PC-9 (cell line): ENCODE results near the gene TAS1R3. TPM values are rescaled to one million over a fixed set of nuclear protein-coding genes. Genes with fewer than 3 reads are reported as not detected.

Source experiments
- BruUV-seq: library from RNA; stranded (reverse); fragments of 400-500 nt; replicated peaks from 2 replicates; lab custom pipeline; 2021; lab: Mats Ljungman, UMichigan
- CTCF ChIA-PET: fragments of 300-600 bp; sonication (Branson Sonifier 250); formaldehyde crosslinking; loops from one replicate; lab custom pipeline; 2022; ENCODE audit warnings: antibody characterized with exemption; lab: Charles Lee
- POLR2A ChIA-PET: fragments of 300-600 bp; sonication (Branson Sonifier 250); formaldehyde crosslinking; loops from one replicate; lab custom pipeline; 2022; ENCODE audit warnings: antibody characterized with exemption; ENCODE audit not compliant: unreplicated experiment; lab: Charles Lee
- DNase-seq, 2 experiments: peaks; one replicate each; pipeline versions ENCODE4 v3.0.0 to v3.0.0-alpha.2; 2015 to 2022; ENCODE audit warnings: mixed read lengths in 1 of 2
- H2AFZ ChIP-seq: fragments of 200-600 bp; sonication (generic); 2 replicates; pipeline ENCODE4 v1.8.1; 2017; ENCODE audit warnings: antibody characterized with exemption
- H3F3A ChIP-seq: fragments of 200-600 bp; sonication (generic); 2 replicates; pipeline ENCODE4 v1.8.1; 2017; ENCODE audit warnings: antibody characterized with exemption, mild to moderate bottlenecking, low read depth; ENCODE audit not compliant: insufficient read depth
- H3K27ac ChIP-seq: fragments of 200-600 bp; sonication (generic); 2 replicates; pipeline ENCODE4 v1.6.1; 2016; ENCODE audit warnings: mixed run types
- H3K27me3 ChIP-seq: fragments of 200-600 bp; sonication (generic); 2 replicates; pipeline ENCODE4 v1.6.1; 2016; ENCODE audit warnings: low read depth, mixed run types; ENCODE audit not compliant: insufficient read depth
- H3K36me3 ChIP-seq: fragments of 200-600 bp; sonication (generic); 2 replicates; pipeline ENCODE4 v1.6.1; 2016; ENCODE audit warnings: low read depth, mixed run types
- H3K4me1 ChIP-seq: fragments of 200-600 bp; sonication (generic); replicated peaks from 2 replicates; pipeline ENCODE4 v1.6.1; 2016; ENCODE audit warnings: mixed run types; ENCODE audit not compliant: insufficient read depth
- H3K4me2 ChIP-seq: fragments of 200-600 bp; sonication (generic); 2 replicates; pipeline ENCODE4 v1.6.1; 2017; ENCODE audit warnings: mixed run types
- H3K4me3 ChIP-seq: fragments of 200-600 bp; sonication (generic); 2 replicates; pipeline ENCODE4 v1.6.1; 2016; ENCODE audit warnings: mixed run types
- H3K79me2 ChIP-seq: fragments of 200-600 bp; sonication (generic); 2 replicates; pipeline ENCODE4 v1.6.1; 2017; ENCODE audit warnings: low read depth, mixed run types
- H3K9me2 ChIP-seq: fragments of 200-600 bp; sonication (generic); 2 replicates; pipeline ENCODE4 v1.8.1; 2017; ENCODE audit warnings: mild to moderate bottlenecking; ENCODE audit not compliant: insufficient read depth
- H3K9me3 ChIP-seq: fragments of 200-600 bp; sonication (generic); 2 replicates; pipeline ENCODE4 v1.8.1; 2016; ENCODE audit warnings: low read depth; ENCODE audit not compliant: insufficient read depth
- H4K20me1 ChIP-seq: fragments of 200-600 bp; sonication (generic); 2 replicates; pipeline ENCODE4 v1.8.1; 2017; ENCODE audit not compliant: insufficient read depth
- CTCF ChIP-seq: fragments of 200-600 bp; sonication (generic); conservative IDR thresholded peaks from 2 replicates; pipeline ENCODE4 v1.6.1; 2017; ENCODE audit warnings: mixed run types, antibody characterized with exemption, mild to moderate bottlenecking, moderate library complexity
- EZH2 ChIP-seq: fragments of 200-600 bp; sonication (generic); IDR thresholded peaks from 2 replicates; pipeline ENCODE4 v1.8.0; 2017; ENCODE audit warnings: antibody characterized with exemption, low read depth
- intact Hi-C: fragments of 100-400 bp; cut with micrococcal nuclease; formaldehyde crosslinking; loops from one replicate; pipeline ENCODE4 v1.10.0; 2022; ENCODE audit not compliant: unreplicated experiment
- total RNA-seq: library from RNA; stranded (reverse); gene quantifications from 2 replicates; pipeline ENCODE4 v1.2.3, GENCODE V29; 2021

Gene TAS1R3
- total RNA-seq, 1 experiment from 2014 or later = 0.57 TPM

- Histone ChIP-seq H3K9me2 (no peaks in the 10 kb centered on the region), H3K4me2 (peak overlapping the region; percentile 93), H4K20me1 (no peaks in the 10 kb centered on the region), H3K4me3 (peak overlapping the region; percentile 85), H3F3A (peaks cover 62% of the 10 kb centered on the region), H2AFZ (peak overlapping the region; percentile 16; the same call in 1 of the 2 replicates), H3K4me1 (peaks cover 49% of the 10 kb centered on the region), H3K79me2 (peaks cover 57% of the 10 kb centered on the region), H3K27ac (peak overlapping the region; percentile 56), H3K36me3 (no peaks in the 10 kb centered on the region), H3K27me3 (no peaks in the 10 kb centered on the region), H3K9me3 (no peaks in the 10 kb centered on the region)
- BruUV-seq = TSS peak; percentile 11
- ChIA-PET CTCF (interaction anchor here (0.6 to 1.0 kb wide), 4 partner anchors 27 to 478 kb away, joined by 3 to 5 read pairs (median 4); partner anchors contain the start of gene AURKAIP1), POLR2A (interaction anchor here (0.5 to 0.7 kb wide), 3 partner anchors 185 to 340 kb away, joined by 3 to 5 read pairs (median 4); no protein-coding TSS in a partner anchor)
- peak; percentile 77 to 78 for DNase-seq
- intact Hi-C loops = loop anchor here (5.0 to 10.0 kb wide), 2 partner anchors 76 to 87 kb away; partner anchors contain the start of genes UBE2J2 and VWA1
- TF ChIP-seq EZH2 = no peak
- TF ChIP-seq CTCF = no peak
Measured at GRCh38 chr1:1347663-1348419, 16.8 kb downstream of the TAS1R3 start.

DNA sequence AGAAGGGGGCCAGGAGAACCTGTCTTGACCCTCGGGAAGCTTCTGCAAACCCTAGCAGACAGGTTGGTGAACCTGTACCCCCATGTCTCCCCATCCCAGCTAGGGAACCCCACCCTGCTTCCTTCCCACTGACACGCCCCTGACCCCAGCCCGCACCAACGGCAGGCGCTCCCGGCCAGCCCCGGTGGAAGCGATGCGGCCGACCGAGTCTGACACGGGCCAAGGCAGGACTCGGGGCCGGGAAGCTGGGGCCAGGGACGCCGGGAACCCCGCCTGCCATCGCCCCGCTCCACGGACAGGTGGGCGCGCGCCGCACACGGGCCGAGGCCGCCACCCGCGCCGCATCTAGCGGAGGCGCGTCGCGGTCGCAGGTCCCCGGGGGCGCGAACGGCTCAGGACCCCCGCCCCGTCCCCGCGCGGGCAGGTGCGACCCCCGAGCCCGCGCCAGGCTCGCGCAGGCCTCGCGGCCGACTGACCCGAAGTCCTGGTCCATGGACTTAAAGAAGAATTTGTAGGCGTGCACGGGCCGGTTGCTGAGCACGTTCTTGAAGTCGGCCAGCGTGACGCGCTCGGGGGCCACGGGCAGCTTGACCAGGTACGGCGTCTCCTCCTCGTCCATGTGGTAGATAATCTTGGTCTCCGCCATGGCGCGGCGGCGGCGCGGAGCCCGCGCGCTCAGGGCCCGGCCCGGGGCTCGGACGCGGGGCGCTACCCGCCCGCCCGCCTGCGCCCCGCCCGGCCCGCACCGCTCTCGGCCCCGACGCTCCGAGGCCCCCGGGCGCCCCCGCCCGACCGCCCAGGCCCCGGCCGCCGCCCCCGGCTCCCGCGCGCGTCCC is 17.6 kb downstream of the TAS1R3 start:
- H3K4me3 ChIP-seq = peak overlapping the region; percentile 85

More for the DNA sequence above, 17.6 kb downstream of the TAS1R3 start:
- Histone ChIP-seq H3K4me1 (peaks cover 41% of the 10 kb centered on the region), H3K9me2 (no peaks in the 10 kb centered on the region), H2AFZ (peak overlapping the region; percentile 16), H3F3A (peaks cover 65% of the 10 kb centered on the region), H4K20me1 (no peaks in the 10 kb centered on the region), H3K4me2 (peak overlapping the region; percentile 93), H3K79me2 (peaks cover 49% of the 10 kb centered on the region), H3K27me3 (no peaks in the 10 kb centered on the region), H3K27ac (peak overlapping the region; percentile 56), H3K9me3 (no peaks in the 10 kb centered on the region), H3K36me3 (no peaks in the 10 kb centered on the region)
- no peak for DNase-seq
- TF ChIP-seq CTCF = no peak
- TF ChIP-seq EZH2 = no peak
- ChIA-PET POLR2A (interaction anchor here (0.6 kb wide), 1 partner anchor 186 kb away, joined by 4 read pairs; no protein-coding TSS in a partner anchor), CTCF (interaction anchor here (0.6 to 1.0 kb wide), 2 partner anchors 27 to 479 kb away, joined by 4 read pairs; partner anchors contain the start of gene AURKAIP1)
- intact Hi-C loops = loop anchor here (5.0 to 10.0 kb wide), 2 partner anchors 76 to 86 kb away; partner anchors contain the start of genes UBE2J2 and VWA1
- no TSS peak for BruUV-seq
